ENCODE data around the gene ACE2.
"Not testable (repeated sequence)": the region's sequence is repeated elsewhere in the genome, so short reads cannot be mapped to it uniquely, and the experiment has no call there.

ACE2 gene

GRCh38 chrX:15600745-15601144, at the start of gene ACE2:
Gene ACE2, minus strand, starts transcription at chrX:15600960. Its CDS starts 49 bp downstream, at chrX:15600911.
- DNase-seq (ENCODE audit: low read depth in 2 of 3, low spot score in 2 of 3): no peak

GRCh38 chrX:15647510-15647909, 46.8 kb upstream of the ACE2 start:
- not testable (repeated sequence) for DNase-seq (ENCODE audit: low read depth in 2 of 3, low spot score in 2 of 3)

GRCh38 chrX:15646543-15646942, 45.8 kb upstream of the ACE2 start:
- DNase-seq (ENCODE audit: low read depth in 2 of 3, low spot score in 2 of 3): no peak

GRCh38 chrX:15646031-15646430, 45.3 kb upstream of the ACE2 start:
- no peak for DNase-seq (ENCODE audit: low read depth in 2 of 3, low spot score in 2 of 3)

- no peak for DNase-seq (ENCODE audit: low read depth in 2 of 3, low spot score in 2 of 3)
These were observed 44.5 kb upstream of the ACE2 start for GRCh38 chrX:15645266-15645665.

- DNase-seq (ENCODE audit: low read depth in 2 of 3, low spot score in 2 of 3): no peak
These were observed 43.8 kb upstream of the ACE2 start for GRCh38 chrX:15644560-15644872.

- no peak for DNase-seq (ENCODE audit: low read depth in 2 of 3, low spot score in 2 of 3)
These were observed 43.2 kb upstream of the ACE2 start for GRCh38 chrX:15643786-15644559.

- no peak for DNase-seq (ENCODE audit: low read depth in 2 of 3, low spot score in 2 of 3)
These were observed 30.9 kb upstream of the ACE2 start for GRCh38 chrX:15631637-15632036.

GRCh38 chrX:15623054-15623453, 22.3 kb upstream of the ACE2 start:
- DNase-seq (ENCODE audit: low read depth in 2 of 3, low spot score in 2 of 3): no peak

GRCh38 chrX:15619053-15619755, 18.4 kb upstream of the ACE2 start:
- no peak for DNase-seq (ENCODE audit: low read depth in 2 of 3, low spot score in 2 of 3)

GRCh38 chrX:15617111-15617510, 16.4 kb upstream of the ACE2 start:
- no peak for DNase-seq (ENCODE audit: low read depth in 2 of 3, low spot score in 2 of 3)

GRCh38 chrX:15616531-15616930, 15.8 kb upstream of the ACE2 start:
- DNase-seq (ENCODE audit: low read depth in 2 of 3, low spot score in 2 of 3): no peak

GRCh38 chrX:15607067-15607466, 6.3 kb upstream of the ACE2 start:
- DNase-seq (ENCODE audit: low read depth in 2 of 3, low spot score in 2 of 3): no peak

- no peak for DNase-seq (ENCODE audit: low read depth in 2 of 3, low spot score in 2 of 3)
These were observed 5.4 kb upstream of the ACE2 start for GRCh38 chrX:15606136-15606535.

- no peak for DNase-seq (ENCODE audit: low read depth in 2 of 3, low spot score in 2 of 3)
These were observed 4.5 kb upstream of the ACE2 start for GRCh38 chrX:15605226-15605625.

GRCh38 chrX:15602761-15603160, 2.0 kb upstream of the ACE2 start:
- no peak for DNase-seq (ENCODE audit: low read depth in 2 of 3, low spot score in 2 of 3)

GRCh38 chrX:15601932-15602331, 1.2 kb upstream of the ACE2 start:
- no peak for DNase-seq (ENCODE audit: low read depth in 2 of 3, low spot score in 2 of 3)

- DNase-seq (ENCODE audit: low read depth in 2 of 3, low spot score in 2 of 3): no peak
These were observed 711 bp downstream of the ACE2 start for GRCh38 chrX:15600049-15600448.

- DNase-seq (ENCODE audit: low read depth in 2 of 3, low spot score in 2 of 3): no peak
These were observed 1.3 kb downstream of the ACE2 start for GRCh38 chrX:15599461-15599860.

GRCh38 chrX:15598026-15598425, 2.7 kb downstream of the ACE2 start:
- no peak for DNase-seq (ENCODE audit: low read depth in 2 of 3, low spot score in 2 of 3)

- no peak for DNase-seq (ENCODE audit: low read depth in 2 of 3, low spot score in 2 of 3)
These were observed 6.4 kb downstream of the ACE2 start for GRCh38 chrX:15594371-15594770.

GRCh38 chrX:15579778-15580747, 20.7 kb downstream of the ACE2 start:
- DNase-seq (ENCODE audit: low read depth in 2 of 3, low spot score in 2 of 3): no peak

Measured in activated CD8-positive, alpha-beta memory T cell treated with anti-CD3 and anti-CD28 coated beads for 48 hours (primary cell).